Measurements from ENCODE around the gene PTPN4. TPM values are rescaled to one million over a fixed set of nuclear protein-coding genes. Genes with fewer than 3 reads are reported as not detected.

Gene PTPN4
- polyA plus RNA-seq, 1 donor from 2014 or later = 22.0 TPM

GRCh38 chr2:119727493-119727892 is 32.2 kb upstream of the PTPN4 start:
- Histone ChIP-seq H2AFZ (ENCODE audit: low read depth, low read length) (no peak overlapping the region), H3K79me2 (replicated peaks; ENCODE audit: insufficient read depth, low read length) (no peaks in the 10 kb centered on the region), H4K20me1 (ENCODE audit: insufficient read depth) (no peaks in the 10 kb centered on the region), H3K27me3 (ENCODE audit: insufficient read depth, low read depth, low read length) (no peaks in the 10 kb centered on the region), H3K9me2 (ENCODE audit: insufficient read depth, low read length) (no peaks in the 10 kb centered on the region), H3K4me2 (ENCODE audit: low read length) (no peak overlapping the region), H3K9ac (ENCODE audit: low read length) (no peak overlapping the region), H3K36me3 (ENCODE audit: insufficient read depth, low read length) (no peaks in the 10 kb centered on the region), H3K27ac (ENCODE audit: low read length) (no peak overlapping the region), H3F3A (ENCODE audit: insufficient read depth, low read length, poor library complexity, severe bottlenecking) (no peaks in the 10 kb centered on the region), H3K9me3 (ENCODE audit: low read length) (no peaks in the 10 kb centered on the region), H3K4me3 (ENCODE audit: low read length) (no peak overlapping the region)
- TF ChIP-seq, protein P1, sequence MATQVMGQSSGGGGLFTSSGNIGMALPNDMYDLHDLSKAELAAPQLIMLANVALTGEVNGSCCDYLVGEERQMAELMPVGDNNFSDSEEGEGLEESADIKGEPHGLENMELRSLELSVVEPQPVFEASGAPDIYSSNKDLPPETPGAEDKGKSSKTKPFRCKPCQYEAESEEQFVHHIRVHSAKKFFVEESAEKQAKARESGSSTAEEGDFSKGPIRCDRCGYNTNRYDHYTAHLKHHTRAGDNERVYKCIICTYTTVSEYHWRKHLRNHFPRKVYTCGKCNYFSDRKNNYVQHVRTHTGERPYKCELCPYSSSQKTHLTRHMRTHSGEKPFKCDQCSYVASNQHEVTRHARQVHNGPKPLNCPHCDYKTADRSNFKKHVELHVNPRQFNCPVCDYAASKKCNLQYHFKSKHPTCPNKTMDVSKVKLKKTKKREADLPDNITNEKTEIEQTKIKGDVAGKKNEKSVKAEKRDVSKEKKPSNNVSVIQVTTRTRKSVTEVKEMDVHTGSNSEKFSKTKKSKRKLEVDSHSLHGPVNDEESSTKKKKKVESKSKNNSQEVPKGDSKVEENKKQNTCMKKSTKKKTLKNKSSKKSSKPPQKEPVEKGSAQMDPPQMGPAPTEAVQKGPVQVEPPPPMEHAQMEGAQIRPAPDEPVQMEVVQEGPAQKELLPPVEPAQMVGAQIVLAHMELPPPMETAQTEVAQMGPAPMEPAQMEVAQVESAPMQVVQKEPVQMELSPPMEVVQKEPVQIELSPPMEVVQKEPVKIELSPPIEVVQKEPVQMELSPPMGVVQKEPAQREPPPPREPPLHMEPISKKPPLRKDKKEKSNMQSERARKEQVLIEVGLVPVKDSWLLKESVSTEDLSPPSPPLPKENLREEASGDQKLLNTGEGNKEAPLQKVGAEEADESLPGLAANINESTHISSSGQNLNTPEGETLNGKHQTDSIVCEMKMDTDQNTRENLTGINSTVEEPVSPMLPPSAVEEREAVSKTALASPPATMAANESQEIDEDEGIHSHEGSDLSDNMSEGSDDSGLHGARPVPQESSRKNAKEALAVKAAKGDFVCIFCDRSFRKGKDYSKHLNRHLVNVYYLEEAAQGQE (IDR thresholded peaks at IDR 0.05; ENCODE audit: borderline replicate concordance) = no peak
- TF ChIP-seq CTCF (IDR thresholded peaks at IDR 0.05; ENCODE audit: poor library complexity, severe bottlenecking) (no peak), EZH2 (IDR thresholded peaks at IDR 0.05; ENCODE audit: borderline replicate concordance, insufficient read depth, low read length, poor library complexity, severe bottlenecking) (no peak), MXI1 (conservative IDR thresholded peaks at IDR 0.05; ENCODE audit: poor library complexity, severe bottlenecking) (no peak), TAF1 (IDR thresholded peaks at IDR 0.05; ENCODE audit: low read depth) (no peak)

GRCh38 chr2:119728421-119728820 is 31.3 kb upstream of the PTPN4 start:
- no peak overlapping the region for H2AFZ ChIP-seq (ENCODE audit: low read depth, low read length)
- no peaks in the 10 kb centered on the region for H3K79me2 ChIP-seq (replicated peaks; ENCODE audit: insufficient read depth, low read length)
- no peak overlapping the region for H3K27ac ChIP-seq (ENCODE audit: low read length)
- no peak overlapping the region for H3K9ac ChIP-seq (ENCODE audit: low read length)
- H3K9me2 ChIP-seq (ENCODE audit: insufficient read depth, low read length) = no peaks in the 10 kb centered on the region
- no peak overlapping the region for H3K4me3 ChIP-seq (ENCODE audit: low read length)
- H3K9me3 ChIP-seq (ENCODE audit: low read length) = no peaks in the 10 kb centered on the region
- H4K20me1 ChIP-seq (ENCODE audit: insufficient read depth) = no peaks in the 10 kb centered on the region
- no peak overlapping the region for H3K4me2 ChIP-seq (ENCODE audit: low read length)
- H3K36me3 ChIP-seq (ENCODE audit: insufficient read depth, low read length) = no peaks in the 10 kb centered on the region
- no peaks in the 10 kb centered on the region for H3F3A ChIP-seq (ENCODE audit: insufficient read depth, low read length, poor library complexity, severe bottlenecking)
- no peaks in the 10 kb centered on the region for H3K27me3 ChIP-seq (ENCODE audit: insufficient read depth, low read depth, low read length)
- TF ChIP-seq CTCF (IDR thresholded peaks at IDR 0.05; ENCODE audit: poor library complexity, severe bottlenecking) (no peak), POLR2AphosphoS5 (IDR thresholded peaks at IDR 0.05) (no peak), SMC3 (conservative IDR thresholded peaks at IDR 0.05; ENCODE audit: poor library complexity) (no peak), EZH2 (IDR thresholded peaks at IDR 0.05; ENCODE audit: borderline replicate concordance, insufficient read depth, low read length, poor library complexity, severe bottlenecking) (no peak), RAD21 (conservative IDR thresholded peaks at IDR 0.05) (no peak), MXI1 (conservative IDR thresholded peaks at IDR 0.05; ENCODE audit: poor library complexity, severe bottlenecking) (no peak), EP300 (conservative IDR thresholded peaks at IDR 0.05; ENCODE audit: poor library complexity, severe bottlenecking) (no peak), TAF1 (IDR thresholded peaks at IDR 0.05; ENCODE audit: low read depth) (no peak)
- TF ChIP-seq, protein P1 (IDR thresholded peaks at IDR 0.05; ENCODE audit: borderline replicate concordance) = no peak

Measured in neural cell (in vitro differentiated cells).